ENCODE measurements around the gene SAG. TPM values are rescaled to one million over a fixed set of nuclear protein-coding genes. Genes with fewer than 3 reads are reported as not detected.

SAG gene
- total and polyA plus RNA-seq, 2 donors (not counting 3 experiments of a cell fraction or from before 2014, with no cell fraction given): not detected

DNA sequence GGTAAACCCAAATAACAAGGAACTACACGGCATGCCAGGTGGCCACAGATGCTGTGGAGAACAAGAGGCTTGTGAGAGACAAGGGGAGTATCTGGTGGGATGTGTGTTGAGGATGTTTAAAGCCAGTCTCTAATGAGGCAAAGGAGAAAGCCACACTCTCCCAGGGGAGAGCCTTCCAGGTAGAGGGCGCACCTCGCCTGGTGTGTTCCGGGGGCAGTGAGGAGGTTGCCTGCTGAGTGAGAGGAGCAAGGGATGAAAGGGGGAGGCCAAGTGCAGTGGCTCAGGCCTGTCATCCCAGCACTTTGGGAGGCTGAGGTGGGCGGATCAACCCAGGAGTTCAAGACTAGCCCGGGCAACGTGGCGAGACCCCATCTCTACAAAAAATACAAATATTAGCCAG, 16.2 kb downstream of the SAG start:
- DNase-seq (ENCODE audit: low read depth, low spot score) (no peak), FAIRE-seq (no peak)
- POLR2A ChIA-PET: no interaction called here
- Histone ChIP-seq H3K4me3 (replicated peaks in 1 of 3; ENCODE audit: insufficient read depth in 1 of 3, low read depth in 1 of 3, low read length in 3 of 3) (no peak overlapping the region), H3K4me2 (ENCODE audit: insufficient read depth, low read length) (no peak overlapping the region), H2AFZ (ENCODE audit: low read depth, low read length) (no peak overlapping the region), H3K9me3 (replicated peaks; ENCODE audit: control insufficient read depth, insufficient read depth, low read length) (no peaks in the 10 kb centered on the region), H3K79me2 (ENCODE audit: control insufficient read depth, insufficient read depth, low read length) (no peaks in the 10 kb centered on the region), H4K20me1 (replicated peaks; ENCODE audit: control insufficient read depth, extremely low read depth, insufficient read depth, low read length) (no peaks in the 10 kb centered on the region), H3K27ac (ENCODE audit: insufficient read depth, low read depth, low read length) (no peak overlapping the region), H3K9ac (replicated peaks; ENCODE audit: extremely low read depth, insufficient read depth, low read length) (no peak overlapping the region), H3K27me3 (ENCODE audit: control insufficient read depth in 2 of 2, insufficient read depth in 2 of 2, low read length in 2 of 2) (peaks cover 3% of the 10 kb centered on the region in 2 experiments), H3K36me3 (ENCODE audit: control insufficient read depth in 2 of 2, extremely low read depth in 1 of 2, insufficient read depth in 2 of 2, low read length in 2 of 2) (no peaks in the 10 kb centered on the region), H3K4me1 (ENCODE audit: control insufficient read depth, extremely low read depth, insufficient read depth, low read length) (no peaks in the 10 kb centered on the region), H3K9me1 (replicated peaks; ENCODE audit: control insufficient read depth, extremely low read depth, insufficient read depth, low read length) (no peaks in the 10 kb centered on the region)
- dilution Hi-C loops (cut with MboI; ENCODE audit: extremely low pct_ligation_motif_present, low sequenced_read_pairs): no loop called here
- BruUV-seq (replicated peaks): no TSS peak
- CTCF ChIA-PET: no interaction called here
- intact Hi-C loops (cut with micrococcal nuclease): no loop called here
- TF ChIP-seq POLR2A (IDR thresholded peaks at IDR 0.05; ENCODE audit: low read depth, low read length): no peak

DNA sequence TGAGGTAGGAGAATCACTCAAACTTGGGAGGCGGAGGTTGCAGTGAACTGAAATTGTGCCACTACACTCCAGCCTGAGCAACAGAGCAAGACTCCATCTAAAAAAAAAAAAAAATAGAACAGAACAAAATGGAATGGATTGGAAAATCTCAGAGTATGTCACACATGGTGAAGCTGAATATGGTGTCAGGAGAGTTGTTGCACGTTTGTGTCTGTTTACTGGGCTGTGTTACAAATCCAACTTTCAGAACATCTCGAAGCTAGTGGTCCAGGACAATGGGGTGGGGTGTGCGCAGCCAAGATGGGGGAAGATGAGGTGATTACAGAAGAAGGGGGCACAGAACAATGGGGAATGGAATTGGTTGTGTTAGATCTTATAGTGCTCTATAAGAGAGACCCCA, 17.6 kb downstream of the SAG start:
- POLR2A ChIA-PET: no interaction called here
- TF ChIP-seq GATA2 (IDR thresholded peaks at IDR 0.05; ENCODE audit: insufficient read depth, insufficient read length, low read depth, low read length) (no peak), MYC (IDR thresholded peaks at IDR 0.05; ENCODE audit: low read depth, low read length) (no peak), FOS (IDR thresholded peaks at IDR 0.05; ENCODE audit: borderline replicate concordance, insufficient read depth, low read length) (no peak), POLR2AphosphoS5 (IDR thresholded peaks at IDR 0.05; ENCODE audit: insufficient read depth, low read depth, low read length) (no peak), POLR2A (IDR thresholded peaks at IDR 0.05; ENCODE audit: low read depth, low read length) (no peak), JUN (IDR thresholded peaks at IDR 0.05; ENCODE audit: borderline replicate concordance, insufficient read depth, insufficient read length, low read depth) (no peak), EZH2 (IDR thresholded peaks at IDR 0.05; ENCODE audit: borderline replicate concordance, low read depth, low read length, severe bottlenecking) (no peak)
- CTCF ChIA-PET: interaction anchor here (0.7 kb wide), 1 partner anchor 28 kb away, joined by 3 read pairs; no protein-coding TSS in a partner anchor
- Histone ChIP-seq H3K4me3 (replicated peaks in 1 of 3; ENCODE audit: insufficient read depth in 1 of 3, low read depth in 1 of 3, low read length in 3 of 3) (no peak overlapping the region), H3K4me1 (ENCODE audit: control insufficient read depth, extremely low read depth, insufficient read depth, low read length) (no peaks in the 10 kb centered on the region), H3K4me2 (ENCODE audit: insufficient read depth, low read length) (no peak overlapping the region), H3K9ac (replicated peaks; ENCODE audit: extremely low read depth, insufficient read depth, low read length) (no peak overlapping the region), H3K9me1 (replicated peaks; ENCODE audit: control insufficient read depth, extremely low read depth, insufficient read depth, low read length) (no peaks in the 10 kb centered on the region), H3K27me3 (ENCODE audit: control insufficient read depth in 2 of 2, insufficient read depth in 2 of 2, low read length in 2 of 2) (peaks cover 3% of the 10 kb centered on the region in 2 experiments), H4K20me1 (replicated peaks; ENCODE audit: control insufficient read depth, extremely low read depth, insufficient read depth, low read length) (no peaks in the 10 kb centered on the region), H3K36me3 (ENCODE audit: control insufficient read depth in 2 of 2, extremely low read depth in 1 of 2, insufficient read depth in 2 of 2, low read length in 2 of 2) (no peaks in the 10 kb centered on the region), H3K27ac (ENCODE audit: insufficient read depth, low read depth, low read length) (no peak overlapping the region), H3K9me3 (replicated peaks; ENCODE audit: control insufficient read depth, insufficient read depth, low read length) (no peaks in the 10 kb centered on the region), H2AFZ (ENCODE audit: low read depth, low read length) (no peak overlapping the region), H3K79me2 (ENCODE audit: control insufficient read depth, insufficient read depth, low read length) (no peaks in the 10 kb centered on the region)
- DNase-seq (ENCODE audit: low read depth, low spot score) (no peak), FAIRE-seq (no peak)
- dilution Hi-C loops (cut with MboI; ENCODE audit: extremely low pct_ligation_motif_present, low sequenced_read_pairs): no loop called here
- intact Hi-C loops (cut with micrococcal nuclease): no loop called here
- BruUV-seq (replicated peaks): no TSS peak
